T1000 (cell line): Measurements from ENCODE around the gene NUP205.
"Not testable (repeated sequence)": the region's sequence is repeated elsewhere in the genome, so short reads cannot be mapped to it uniquely, and the experiment has no call there.

Source experiments
- DNase-seq: peaks from one replicate; lab custom pipeline; 2025; ENCODE audit warnings: mixed read lengths; lab: John Stamatoyannopoulos, UW

The NUP205 gene

DNA sequence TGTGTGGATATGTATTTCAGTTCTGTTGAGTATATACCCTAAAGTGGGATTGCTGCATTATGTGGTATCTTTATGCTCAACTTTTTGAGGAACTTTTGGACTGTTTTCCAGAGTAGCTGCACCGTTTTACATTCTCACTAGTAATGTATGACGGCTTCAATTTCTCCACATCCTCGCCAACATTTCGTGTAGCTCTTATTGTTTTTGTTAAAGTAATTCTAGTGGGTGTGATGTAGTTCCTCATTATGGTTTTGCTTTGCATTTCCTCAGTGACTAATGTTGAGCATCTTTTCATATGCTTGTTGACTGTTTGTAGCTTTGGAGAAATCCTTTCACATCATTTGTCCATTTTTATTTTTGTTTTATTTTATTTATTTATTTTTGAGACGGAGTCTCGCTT, 109.1 kb downstream of the NUP205 start:
- DNase-seq: no peak

DNA sequence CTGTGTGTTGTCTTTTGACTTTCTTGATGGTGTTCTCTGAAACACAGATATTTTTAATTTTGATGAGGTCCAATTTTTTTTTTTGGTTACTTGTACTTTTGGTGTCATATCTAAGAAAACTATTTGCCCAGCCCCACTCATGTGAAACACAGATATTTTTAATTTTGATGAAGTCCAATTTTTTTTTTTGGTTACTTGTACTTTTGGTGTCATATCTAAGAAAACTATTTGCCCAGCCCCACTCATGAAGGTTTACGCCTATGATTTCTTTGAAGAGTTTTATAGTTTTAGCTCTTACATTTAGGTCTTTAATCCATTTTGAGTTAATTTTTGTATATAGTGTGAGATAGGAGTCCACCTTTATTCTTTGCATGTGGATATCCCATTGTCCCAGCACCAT, 109.9 kb downstream of the NUP205 start:
- not testable (repeated sequence) for DNase-seq

DNA sequence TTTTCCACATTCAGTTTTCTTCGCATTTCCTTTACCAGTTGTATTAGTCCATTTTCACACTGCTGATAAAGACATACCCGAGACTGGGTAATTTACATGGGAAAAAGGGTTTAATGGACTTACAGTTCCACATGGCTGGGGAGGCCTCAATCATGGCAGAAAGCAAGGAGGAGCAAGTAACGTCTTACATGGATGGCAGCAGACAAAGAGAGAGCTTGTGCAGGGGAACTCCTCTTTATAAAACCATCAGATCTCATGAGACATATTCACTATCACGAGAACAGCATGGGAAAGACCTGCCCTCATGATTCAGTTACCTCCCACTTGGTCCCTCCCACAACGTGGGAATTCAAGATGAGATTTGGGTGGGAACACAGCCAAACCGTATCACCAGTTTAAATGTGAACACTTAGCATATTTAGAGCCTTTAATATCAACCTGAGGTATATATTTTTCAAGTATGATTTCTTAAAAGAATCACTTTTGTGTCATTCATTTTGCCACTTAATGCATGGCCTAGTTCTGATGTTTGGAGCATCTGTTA, 111.2 kb downstream of the NUP205 start:
- not testable (repeated sequence) for DNase-seq

GRCh38 chr7:135669774-135670173, 112.1 kb downstream of the NUP205 start:
- DNase-seq: no peak

- DNase-seq: no peak
Measured at GRCh38 chr7:135670179-135670578, 112.5 kb downstream of the NUP205 start.

GRCh38 chr7:135672560-135673359, 115.0 kb downstream of the NUP205 start:
- no peak for DNase-seq

GRCh38 chr7:135673360-135673706, 115.6 kb downstream of the NUP205 start:
- no peak for DNase-seq

DNA sequence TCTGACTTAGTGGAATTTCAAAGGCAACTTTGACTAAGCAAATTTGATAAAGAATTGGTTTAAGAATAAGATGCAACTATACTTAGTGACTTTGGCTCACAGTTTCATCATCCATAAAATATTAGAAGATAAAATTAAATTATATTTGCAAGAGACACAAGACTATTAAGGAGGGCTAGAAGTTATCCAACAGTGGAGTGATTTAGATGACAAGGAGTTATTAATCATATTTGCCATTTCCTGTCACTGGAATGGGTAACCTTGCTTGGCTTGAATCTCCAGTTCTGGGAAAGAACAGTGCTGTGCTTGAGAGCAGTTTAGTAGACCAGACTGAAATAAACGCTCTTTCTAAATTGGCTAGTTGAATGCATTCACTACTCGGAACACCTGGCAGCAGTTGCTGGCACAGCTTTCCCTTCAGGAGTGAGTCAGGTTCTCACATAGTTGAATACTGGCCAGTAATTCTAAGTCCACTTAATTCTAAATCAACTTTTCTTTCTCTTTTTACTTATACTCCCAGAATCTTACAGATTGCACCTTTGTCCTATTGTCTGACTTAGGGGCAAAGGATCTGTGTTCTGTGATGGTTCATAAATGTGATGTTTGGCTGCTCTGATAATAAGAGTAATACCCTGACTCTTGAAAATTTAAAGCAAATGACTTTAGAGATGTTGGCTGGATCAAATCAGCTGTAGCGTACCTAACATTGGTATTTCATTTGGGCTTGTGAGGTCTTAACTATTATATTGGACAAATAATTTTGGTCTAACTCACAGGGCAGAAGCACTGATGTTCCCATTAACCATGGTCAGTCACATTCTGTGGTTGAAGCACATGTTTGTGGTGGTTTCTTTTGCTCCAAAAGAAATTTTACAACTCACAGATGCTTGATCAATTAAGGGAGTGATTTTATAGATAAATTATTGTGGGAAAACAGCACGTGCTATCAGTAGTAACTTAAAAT, 121.2 kb downstream of the NUP205 start:
- no peak for DNase-seq

DNA sequence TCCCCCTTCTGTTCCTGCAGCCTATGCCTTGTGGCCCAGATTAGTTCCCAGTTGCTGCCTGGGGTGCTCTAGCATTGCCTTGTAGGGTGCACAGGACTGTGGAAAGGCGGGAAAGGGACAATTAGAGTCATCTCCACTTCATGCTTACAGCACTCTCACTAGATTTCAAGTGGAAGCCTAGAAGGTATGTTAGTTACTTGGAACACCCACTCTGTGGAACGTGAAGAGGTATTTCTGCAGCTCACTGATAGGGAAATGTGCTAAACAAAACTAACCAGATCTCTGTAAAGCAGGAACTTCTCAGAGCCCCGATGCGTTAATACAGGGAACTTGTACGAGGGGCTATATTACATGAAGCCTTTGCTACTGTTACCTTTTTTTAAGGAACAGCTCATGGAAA, 124.0 kb downstream of the NUP205 start:
- DNase-seq: no peak

DNA sequence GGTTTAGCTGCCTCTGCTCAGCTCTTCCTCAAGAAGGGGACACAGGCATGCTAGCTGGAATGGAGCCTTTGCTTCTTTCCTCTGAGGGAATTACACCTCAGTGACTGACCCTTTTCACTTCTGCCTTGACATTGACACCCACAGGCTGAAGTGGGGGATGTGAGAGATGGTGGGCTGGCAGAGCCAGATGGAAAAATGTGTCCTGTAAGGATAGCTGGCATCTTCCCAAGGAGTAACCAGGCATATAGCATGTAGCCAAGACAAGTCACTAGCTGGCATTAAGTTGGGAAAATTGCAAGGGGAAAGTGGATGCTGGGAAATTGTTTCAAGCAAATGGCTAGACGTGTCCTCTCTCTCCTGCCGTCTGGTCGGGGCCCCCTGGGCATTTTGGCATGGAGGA, 124.5 kb downstream of the NUP205 start:
- DNase-seq: no peak

- DNase-seq: no peak
Measured at GRCh38 chr7:135683609-135684008, 125.9 kb downstream of the NUP205 start.

- DNase-seq: no peak
Measured at GRCh38 chr7:135684136-135684535, 126.4 kb downstream of the NUP205 start.

DNA sequence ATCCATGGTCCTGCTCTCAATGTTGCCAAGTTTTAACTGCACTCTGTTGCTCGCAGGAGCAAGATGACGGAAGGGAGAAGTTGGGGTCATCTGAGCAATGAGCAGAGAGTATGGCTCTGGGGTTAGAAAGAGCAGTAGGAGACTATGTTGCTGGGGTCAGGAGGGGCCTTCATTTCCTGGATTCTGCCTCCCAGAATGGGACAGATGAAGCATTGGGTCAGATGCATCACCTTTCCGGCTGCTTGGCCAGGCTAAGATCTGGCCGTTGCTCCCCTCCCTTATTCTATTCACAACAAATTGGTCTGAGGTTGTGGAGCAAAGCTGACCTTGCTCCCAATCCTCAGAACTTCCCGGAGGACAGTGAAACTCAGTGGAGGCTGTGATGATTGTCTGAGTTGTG, 127.0 kb downstream of the NUP205 start:
- no peak for DNase-seq

DNA sequence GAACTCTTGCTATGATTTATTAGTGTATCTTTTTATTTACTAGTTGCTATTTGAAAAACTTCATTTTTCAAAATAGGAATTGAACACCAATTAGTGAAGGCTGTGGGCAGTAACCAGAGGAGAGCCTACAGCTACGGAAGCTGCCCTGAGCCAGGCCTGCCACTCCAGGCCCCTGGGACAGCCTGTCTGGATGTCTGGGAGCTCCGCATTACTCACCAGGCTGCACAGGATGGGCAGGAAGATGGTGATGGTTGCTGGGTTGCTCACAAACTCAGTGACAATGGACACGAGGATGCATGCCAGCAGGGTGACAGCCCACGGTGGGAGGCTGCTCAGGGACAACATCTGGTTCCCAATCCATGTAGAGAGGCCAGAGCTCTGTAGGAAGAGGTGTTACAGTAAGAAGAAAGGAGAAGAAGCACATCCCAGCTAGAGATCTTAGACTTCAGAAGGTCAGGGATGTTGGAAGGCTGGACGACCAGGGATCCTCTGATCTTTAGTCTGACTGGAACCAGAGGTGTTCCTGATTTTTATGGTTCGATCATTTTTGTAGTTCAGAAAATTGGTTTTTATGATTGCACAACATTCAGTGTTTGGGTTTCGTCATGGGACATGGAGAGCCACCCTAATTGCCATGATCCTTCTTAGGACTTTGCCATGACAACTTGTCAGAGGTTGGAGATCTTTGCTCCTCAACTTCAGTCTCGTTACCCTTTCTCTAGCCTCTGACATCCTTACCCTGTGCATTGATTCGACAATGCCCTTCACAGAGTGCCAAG, 127.8 kb downstream of the NUP205 start:
- DNase-seq: no peak

- DNase-seq: no peak
Measured at GRCh38 chr7:135687466-135687865, 129.7 kb downstream of the NUP205 start.

DNA sequence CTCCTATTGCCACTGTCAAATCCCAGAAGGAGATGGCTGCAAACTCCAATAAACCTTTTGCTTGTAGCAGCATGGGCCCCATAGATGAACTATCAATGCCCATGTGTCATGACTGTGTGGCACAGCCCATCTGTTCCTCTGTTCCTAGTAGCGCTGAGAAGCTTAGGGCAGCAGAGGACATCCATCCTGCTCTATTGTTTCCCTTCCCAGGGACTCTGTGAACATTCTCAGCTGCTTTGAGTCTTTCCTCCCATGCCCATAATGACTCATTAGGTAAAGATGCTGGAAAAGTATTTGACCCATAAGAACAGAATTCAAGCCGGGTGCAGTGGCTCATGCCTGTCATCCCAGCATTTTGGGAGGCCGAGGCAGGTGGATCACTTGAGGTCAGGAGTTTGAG, 132.8 kb downstream of the NUP205 start:
- no peak for DNase-seq

GRCh38 chr7:135692055-135692454, 134.3 kb downstream of the NUP205 start:
- no peak for DNase-seq

- not testable (repeated sequence) for DNase-seq
Measured at GRCh38 chr7:135692606-135693005, 134.9 kb downstream of the NUP205 start.

- DNase-seq: no peak
Measured at GRCh38 chr7:135693558-135693957, 135.8 kb downstream of the NUP205 start.

DNA sequence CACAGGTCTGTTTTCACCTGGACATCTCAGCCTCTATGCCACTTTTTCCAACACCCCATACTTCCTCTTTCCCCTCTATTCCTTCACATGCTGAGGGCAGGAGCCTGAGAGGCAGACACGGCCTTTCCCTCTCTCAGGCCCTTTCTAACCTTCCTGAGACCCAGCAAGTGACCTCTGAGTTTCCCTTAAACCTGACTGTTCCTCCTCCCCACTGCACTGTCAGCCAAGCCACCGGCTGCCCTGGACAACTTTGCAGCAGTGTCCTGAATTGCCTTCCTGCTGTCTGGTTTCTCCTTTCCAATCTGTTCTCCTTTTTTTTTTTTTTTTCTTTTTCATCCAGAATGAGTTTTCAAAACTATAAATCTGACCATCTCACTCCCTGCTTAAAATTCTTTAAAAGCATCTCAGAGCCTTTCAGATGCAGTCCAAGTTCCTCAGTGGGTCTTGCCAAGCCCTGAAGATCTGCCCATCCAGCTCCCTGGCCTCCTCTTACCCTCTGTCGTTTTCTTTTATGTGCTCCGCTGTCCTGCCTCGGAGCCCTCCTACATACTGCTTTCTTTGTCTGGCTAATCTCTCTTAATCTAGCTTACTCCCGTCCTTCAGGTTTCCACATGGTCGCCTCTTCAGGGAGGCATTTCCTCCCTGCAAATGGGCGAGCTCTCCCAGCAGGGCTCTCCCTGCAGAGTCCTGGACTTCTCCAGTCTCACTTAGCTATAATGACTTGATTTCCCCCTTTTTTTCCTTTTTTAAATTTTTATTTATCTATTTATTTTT, 139.7 kb downstream of the NUP205 start:
- DNase-seq: no peak
